ENCODE results near the gene RHAG.
"Not testable (repeated sequence)": the region's sequence is repeated elsewhere in the genome, so short reads cannot be mapped to it uniquely, and the experiment has no call there.

DNA sequence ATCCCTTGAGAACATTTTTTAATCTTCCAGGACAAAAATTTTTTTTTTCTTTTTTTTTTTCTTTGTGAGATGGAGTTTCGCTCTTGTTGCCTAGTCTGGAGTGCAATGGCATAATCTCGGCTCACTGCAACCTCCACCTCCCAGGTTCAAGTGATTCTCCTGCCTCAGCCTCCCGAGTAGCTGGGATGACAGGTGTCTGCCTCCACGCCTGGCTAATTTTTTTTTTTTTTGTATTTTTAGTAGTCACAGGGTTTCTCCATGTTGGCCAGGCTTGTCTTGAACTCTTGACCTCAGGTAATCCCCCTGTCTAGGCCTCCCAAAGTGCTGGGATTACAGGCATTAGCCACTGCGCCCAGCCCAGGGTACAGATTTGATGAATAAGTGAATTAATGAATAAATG lies 22.5 kb downstream of the RHAG start:
- TF ChIP-seq, protein P1, sequence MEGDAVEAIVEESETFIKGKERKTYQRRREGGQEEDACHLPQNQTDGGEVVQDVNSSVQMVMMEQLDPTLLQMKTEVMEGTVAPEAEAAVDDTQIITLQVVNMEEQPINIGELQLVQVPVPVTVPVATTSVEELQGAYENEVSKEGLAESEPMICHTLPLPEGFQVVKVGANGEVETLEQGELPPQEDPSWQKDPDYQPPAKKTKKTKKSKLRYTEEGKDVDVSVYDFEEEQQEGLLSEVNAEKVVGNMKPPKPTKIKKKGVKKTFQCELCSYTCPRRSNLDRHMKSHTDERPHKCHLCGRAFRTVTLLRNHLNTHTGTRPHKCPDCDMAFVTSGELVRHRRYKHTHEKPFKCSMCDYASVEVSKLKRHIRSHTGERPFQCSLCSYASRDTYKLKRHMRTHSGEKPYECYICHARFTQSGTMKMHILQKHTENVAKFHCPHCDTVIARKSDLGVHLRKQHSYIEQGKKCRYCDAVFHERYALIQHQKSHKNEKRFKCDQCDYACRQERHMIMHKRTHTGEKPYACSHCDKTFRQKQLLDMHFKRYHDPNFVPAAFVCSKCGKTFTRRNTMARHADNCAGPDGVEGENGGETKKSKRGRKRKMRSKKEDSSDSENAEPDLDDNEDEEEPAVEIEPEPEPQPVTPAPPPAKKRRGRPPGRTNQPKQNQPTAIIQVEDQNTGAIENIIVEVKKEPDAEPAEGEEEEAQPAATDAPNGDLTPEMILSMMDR (IDR thresholded peaks at IDR 0.05; ENCODE audit: insufficient read depth, low read depth, low read length): not testable (repeated sequence)
- TF ChIP-seq EZH2 (IDR thresholded peaks at IDR 0.05; ENCODE audit: insufficient read depth, low read length): not testable (repeated sequence)
